Epithelial cell of esophagus (primary cell): Measurements from ENCODE around the gene ELOVL1.

Experiments
- DNase-seq: peaks from one replicate; pipeline ENCODE4 v3.0.0; 2010; ENCODE audit warnings: low read depth
- H3K4me3 ChIP-seq: 2 replicates; pipeline ENCODE4 v1.5.1; 2011; ENCODE audit warnings: mild to moderate bottlenecking, low read length, control low read depth
- CTCF ChIP-seq: IDR thresholded peaks from 2 replicates; pipeline ENCODE4 v1.5.1; 2011; ENCODE audit warnings: low read depth, mild to moderate bottlenecking, low read length, control low read depth, inconsistent platforms; ENCODE audit not compliant: insufficient read depth; ENCODE audit errors: missing control alignments

The ELOVL1 gene

GRCh38 chr1:43389326-43390313 is 21.8 kb upstream of the ELOVL1 start, which contains the start of the genes MED8 and SZT2:
Gene MED8, minus strand, starts transcription at chr1:43389800. Its CDS starts 36 bp downstream, at chr1:43389764.
Gene SZT2, plus strand, starts transcription at chr1:43389899. Its CDS starts 70 bp downstream, at chr1:43389969.
- peak; percentile 90 for DNase-seq
- no peak for TF ChIP-seq CTCF
- H3K4me3 ChIP-seq, result peak within 1 kb of the TSS; percentile 86

- peak overlapping the region; percentile 86 for H3K4me3 ChIP-seq
- TF ChIP-seq CTCF, result no peak
- DNase-seq, result no peak
Measured at GRCh38 chr1:43388613-43389012, 20.8 kb upstream of the ELOVL1 start.

GRCh38 chr1:43387976-43388599 is 20.3 kb upstream of the ELOVL1 start:
- no peak for TF ChIP-seq CTCF
- peak; percentile 93 for DNase-seq
- peak overlapping the region; percentile 86 for H3K4me3 ChIP-seq

GRCh38 chr1:43386676-43387075 is 18.9 kb upstream of the ELOVL1 start:
- no peak overlapping the region for H3K4me3 ChIP-seq
- no peak for TF ChIP-seq CTCF
- no peak for DNase-seq

- DNase-seq, result no peak
- peak; percentile 24 for TF ChIP-seq CTCF
- H3K4me3 ChIP-seq, result no peak overlapping the region
Measured at GRCh38 chr1:43383449-43383848, 15.6 kb upstream of the ELOVL1 start.

GRCh38 chr1:43382027-43382779 is 14.4 kb upstream of the ELOVL1 start:
- H3K4me3 ChIP-seq, result no peak overlapping the region
- DNase-seq, result no peak
- TF ChIP-seq CTCF, result no peak
